ENCODE results near the gene HMGB4.

DNA sequence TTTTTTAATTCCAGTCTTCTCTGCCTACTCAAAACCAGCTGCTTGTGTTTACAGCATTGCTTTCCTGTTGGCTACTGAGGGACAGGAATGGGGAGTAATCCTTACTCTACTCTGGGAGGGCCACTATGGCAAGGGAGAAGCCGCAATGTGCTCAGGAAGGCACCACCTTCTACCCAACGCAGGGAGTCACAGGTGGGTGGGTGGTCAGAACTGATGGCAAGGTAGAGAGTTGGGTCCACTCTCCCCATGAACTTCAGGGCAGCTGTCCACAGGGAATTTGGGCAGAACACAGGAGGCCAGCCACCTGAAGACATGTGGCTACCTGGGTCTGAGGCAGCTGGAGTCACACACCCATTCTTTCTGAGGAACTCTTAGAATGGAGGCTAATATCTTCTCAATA lies 40.5 kb upstream of the HMGB4 start:
- no peak for TF ChIP-seq POLR2AphosphoS5 (IDR thresholded peaks at IDR 0.05; ENCODE audit: low read depth, low read length)
- TF ChIP-seq POLR2A (IDR thresholded peaks at IDR 0.05; ENCODE audit: low read depth, low read length) = no peak

Measured in GM12892 (cell line).